Tibial nerve (tissue), 4 donors: Measurements from ENCODE around the gene PLGRKT. TPM values are rescaled to one million over a fixed set of nuclear protein-coding genes. Genes with fewer than 3 reads are reported as not detected.

Experiments used
- DNase-seq, 2 donors: peaks; one replicate each; pipeline ENCODE4 v3.0.0-alpha.2; 2019; ENCODE audit warnings: low spot score in 2 of 2
- H3K27ac ChIP-seq, 4 donors: fragments of 200-600 bp; sonication (generic) in 3 of 4; one replicate each; pipeline ENCODE4 v1.5.1; 2017 to 2019; ENCODE audit warnings: mild to moderate bottlenecking in 1 of 4
- H3K27me3 ChIP-seq, 2 donors: fragments of 200-600 bp; sonication (generic) in 1 of 2; one replicate each; pipeline versions ENCODE4 v1.5.1 to v1.6.0; 2017 to 2019
- H3K36me3 ChIP-seq, 3 donors: fragments of 200-600 bp; sonication (generic); one replicate each; pipeline ENCODE4 v1.5.1; 2018 to 2019
- H3K4me1 ChIP-seq, 4 donors: fragments of 200-600 bp; sonication (generic) in 3 of 4; one replicate each; pipeline ENCODE4 v1.5.1; 2017 to 2019
- H3K4me3 ChIP-seq, 4 donors: fragments of 200-600 bp; sonication (generic) in 3 of 4; one replicate each; pipeline ENCODE4 v1.5.1; 2017 to 2019; ENCODE audit warnings: mild to moderate bottlenecking in 1 of 4, moderate library complexity in 1 of 4
- H3K9me3 ChIP-seq, 4 donors: fragments of 200-600 bp; sonication (generic) in 3 of 4; one replicate each; pipeline ENCODE4 v1.5.1; 2017 to 2019
- EP300 ChIP-seq, 2 donors: sonication (generic); formaldehyde crosslinking; IDR thresholded peaks; one replicate each; pipeline ENCODE4 v1.6.1; 2017; ENCODE audit warnings: antibody characterized with exemption in 2 of 2, mild to moderate bottlenecking in 1 of 2
- POLR2A ChIP-seq, 2 donors: fragments of 450-650 bp; IDR thresholded peaks; one replicate each; pipeline ENCODE4 v1.6.1; 2017; ENCODE audit warnings: antibody characterized with exemption in 2 of 2, mild to moderate bottlenecking in 2 of 2, moderate library complexity in 2 of 2
- WGBS, 2 donors: methylation state at CpG; one replicate each; pipeline ENCODE4 v1.1.5; 2018; 5-methylcytosine and 5-hydroxymethylcytosine counted together
- small RNA-seq: library from RNA; depleted of rRNA; stranded (forward); fragments of <200 nt; gene quantifications from one replicate; pipeline ENCODE3, GENCODE V24; 2016
- total RNA-seq, 4 donors: library from RNA; depleted of rRNA; stranded (reverse); fragments of >200 nt; gene quantifications; one replicate each; pipeline ENCODE4 v1.1.0, GENCODE V29; 2016
- TF ChIP-seq, protein P1 (sequence below), 5 experiments: fragments of 200-600 bp in 3 of 5; fragments of 450-650 bp in 2 of 5; sonication (generic) in 3 of 5; IDR thresholded peaks; one replicate each; pipeline ENCODE4 v1.5.1; 2016 to 2019; ENCODE audit warnings: antibody characterized with exemption in 5 of 5, mild to moderate bottlenecking in 3 of 5, moderate library complexity in 2 of 5

The PLGRKT gene
- total RNA-seq, 4 donors from 2014 or later, result 8.4 to 12.0 (median 9.3) TPM

DNA sequence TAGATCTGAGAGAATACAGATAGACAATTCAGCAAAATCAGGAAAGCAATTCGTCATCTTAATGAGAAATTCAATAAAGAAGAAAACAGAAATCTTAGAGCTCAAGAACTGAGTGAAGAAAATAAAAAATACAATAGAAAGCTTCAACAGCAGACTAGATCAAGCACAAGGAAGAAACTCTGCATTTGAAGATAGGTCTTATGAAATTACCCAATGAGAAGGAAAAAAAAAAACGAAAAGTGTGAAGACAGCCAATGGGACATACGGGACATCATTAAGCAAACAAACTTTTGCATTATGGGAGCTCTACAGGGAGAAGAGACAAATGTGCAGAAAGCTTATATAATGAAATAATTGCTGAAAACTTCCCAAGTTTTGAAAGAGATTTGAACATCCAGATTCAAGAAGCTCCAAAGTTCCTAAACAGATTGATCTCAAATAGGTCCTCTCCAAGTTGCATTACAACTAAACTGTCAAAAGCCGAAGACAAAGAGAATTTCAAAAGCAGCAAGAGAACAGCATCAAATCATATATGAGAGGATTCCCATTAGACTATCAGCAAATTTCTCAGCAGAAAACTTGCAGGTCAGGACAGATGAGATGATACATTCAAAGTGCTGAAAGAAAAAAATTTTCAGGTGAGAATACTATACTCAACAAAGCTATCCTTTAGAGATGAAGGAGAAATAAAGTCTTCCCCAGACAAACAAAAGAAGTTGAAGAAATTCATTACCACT is 122.4 kb downstream of the PLGRKT start:
- no peak for DNase-seq
- 67% methylated on average over 4 of the region's 4 CpGs for WGBS, 2 donors
- Histone ChIP-seq H3K9me3 (peaks cover 0 to 26% (median 6%) of the 10 kb centered on the region in 4 donors), H3K27me3 (no peaks in the 10 kb centered on the region), H3K4me1 (no peaks in the 10 kb centered on the region), H3K4me3 (no peak overlapping the region), H3K36me3 (no peaks in the 10 kb centered on the region), H3K27ac (no peak overlapping the region)
- TF ChIP-seq, protein P1, sequence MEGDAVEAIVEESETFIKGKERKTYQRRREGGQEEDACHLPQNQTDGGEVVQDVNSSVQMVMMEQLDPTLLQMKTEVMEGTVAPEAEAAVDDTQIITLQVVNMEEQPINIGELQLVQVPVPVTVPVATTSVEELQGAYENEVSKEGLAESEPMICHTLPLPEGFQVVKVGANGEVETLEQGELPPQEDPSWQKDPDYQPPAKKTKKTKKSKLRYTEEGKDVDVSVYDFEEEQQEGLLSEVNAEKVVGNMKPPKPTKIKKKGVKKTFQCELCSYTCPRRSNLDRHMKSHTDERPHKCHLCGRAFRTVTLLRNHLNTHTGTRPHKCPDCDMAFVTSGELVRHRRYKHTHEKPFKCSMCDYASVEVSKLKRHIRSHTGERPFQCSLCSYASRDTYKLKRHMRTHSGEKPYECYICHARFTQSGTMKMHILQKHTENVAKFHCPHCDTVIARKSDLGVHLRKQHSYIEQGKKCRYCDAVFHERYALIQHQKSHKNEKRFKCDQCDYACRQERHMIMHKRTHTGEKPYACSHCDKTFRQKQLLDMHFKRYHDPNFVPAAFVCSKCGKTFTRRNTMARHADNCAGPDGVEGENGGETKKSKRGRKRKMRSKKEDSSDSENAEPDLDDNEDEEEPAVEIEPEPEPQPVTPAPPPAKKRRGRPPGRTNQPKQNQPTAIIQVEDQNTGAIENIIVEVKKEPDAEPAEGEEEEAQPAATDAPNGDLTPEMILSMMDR (IDR thresholded peaks at IDR 0.05), result no peak
- TF ChIP-seq POLR2A (IDR thresholded peaks at IDR 0.05) (no peak), EP300 (IDR thresholded peaks at IDR 0.05) (no peak)

DNA sequence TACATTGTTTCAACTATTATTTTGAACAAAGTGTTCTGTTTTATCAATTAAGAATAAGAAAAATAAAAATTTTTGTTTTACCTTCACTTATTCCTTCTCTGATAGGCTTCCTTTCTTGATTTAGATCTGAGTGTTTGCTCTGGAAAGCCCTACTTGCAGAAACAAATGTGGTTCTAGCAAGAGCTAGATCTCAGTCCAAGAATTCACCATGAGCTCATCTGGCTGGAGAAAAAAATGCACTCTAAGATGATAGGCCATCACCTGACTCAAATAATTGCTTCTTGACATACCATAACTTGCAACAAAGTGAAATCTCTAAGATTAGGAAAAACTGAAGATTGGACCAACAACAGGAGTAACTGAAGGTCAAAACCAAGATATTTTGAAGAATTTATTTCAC is 126.9 kb downstream of the PLGRKT start:
- Histone ChIP-seq H3K9me3 (peaks cover 0 to 19% (median 3%) of the 10 kb centered on the region in 4 donors), H3K27me3 (no peaks in the 10 kb centered on the region), H3K4me3 (no peak overlapping the region), H3K27ac (no peak overlapping the region), H3K36me3 (no peaks in the 10 kb centered on the region), H3K4me1 (no peaks in the 10 kb centered on the region)
- DNase-seq, result no peak
- no peak for TF ChIP-seq EP300 (IDR thresholded peaks at IDR 0.05)

Small RNA genes within 50 kb of the gene (small RNA-seq; reads per million reads assigned to genes)
- gene AL135786.1 (not detected), gene HMGN2P31 (not detected)

Other genes with a start within 250 kb of the PLGRKT start
- not detected for gene INSL4, start 206.5 kb downstream of the PLGRKT start, total RNA-seq
- not detected for gene RLN2, start 133.2 kb downstream of the PLGRKT start, total RNA-seq
- gene RLN1, start 98.0 kb downstream of the PLGRKT start, total RNA-seq, result not detected
- gene CD274, start 12.6 kb upstream of the PLGRKT start, total RNA-seq, result 1 to 10 TPM; 2.1 to 4.2 (median 2.5) TPM
- 1 to 10 TPM in 3 of 4 donors, under 1 TPM in 1; 0.44 to 3.1 (median 1.9) TPM for gene PDCD1LG2, start 72.6 kb upstream of the PLGRKT start, total RNA-seq
- 10 to 100 TPM; 41.0 to 45.9 (median 43.4) TPM for gene RIC1, start 191.2 kb upstream of the PLGRKT start, total RNA-seq